Measurements from ENCODE around the gene PLCB1.

DNA sequence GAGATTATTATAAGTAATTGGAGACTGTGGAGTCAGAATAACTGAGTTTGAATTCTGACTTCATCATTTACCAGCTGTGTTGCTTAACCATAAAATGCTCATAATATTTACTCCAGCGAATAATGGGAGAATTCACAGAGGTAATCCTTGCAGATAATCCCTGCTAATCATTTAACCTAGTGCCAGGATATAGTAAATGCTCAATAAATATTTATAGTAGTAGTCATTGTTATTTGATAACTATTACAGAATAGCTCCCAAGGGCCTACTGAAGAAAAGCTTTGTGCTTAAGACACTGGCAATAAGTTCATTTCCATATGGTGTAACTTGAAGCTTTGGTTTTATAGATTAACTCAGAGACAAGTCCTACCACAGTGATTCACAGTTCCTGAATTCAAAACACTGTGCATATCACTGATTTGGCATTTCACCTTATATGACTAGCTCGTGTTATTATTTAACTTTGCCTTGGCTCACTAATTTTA is 728.0 kb downstream of the PLCB1 start:
- TF ChIP-seq, protein P1, sequence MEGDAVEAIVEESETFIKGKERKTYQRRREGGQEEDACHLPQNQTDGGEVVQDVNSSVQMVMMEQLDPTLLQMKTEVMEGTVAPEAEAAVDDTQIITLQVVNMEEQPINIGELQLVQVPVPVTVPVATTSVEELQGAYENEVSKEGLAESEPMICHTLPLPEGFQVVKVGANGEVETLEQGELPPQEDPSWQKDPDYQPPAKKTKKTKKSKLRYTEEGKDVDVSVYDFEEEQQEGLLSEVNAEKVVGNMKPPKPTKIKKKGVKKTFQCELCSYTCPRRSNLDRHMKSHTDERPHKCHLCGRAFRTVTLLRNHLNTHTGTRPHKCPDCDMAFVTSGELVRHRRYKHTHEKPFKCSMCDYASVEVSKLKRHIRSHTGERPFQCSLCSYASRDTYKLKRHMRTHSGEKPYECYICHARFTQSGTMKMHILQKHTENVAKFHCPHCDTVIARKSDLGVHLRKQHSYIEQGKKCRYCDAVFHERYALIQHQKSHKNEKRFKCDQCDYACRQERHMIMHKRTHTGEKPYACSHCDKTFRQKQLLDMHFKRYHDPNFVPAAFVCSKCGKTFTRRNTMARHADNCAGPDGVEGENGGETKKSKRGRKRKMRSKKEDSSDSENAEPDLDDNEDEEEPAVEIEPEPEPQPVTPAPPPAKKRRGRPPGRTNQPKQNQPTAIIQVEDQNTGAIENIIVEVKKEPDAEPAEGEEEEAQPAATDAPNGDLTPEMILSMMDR (IDR thresholded peaks at IDR 0.05; ENCODE audit: insufficient read depth, low read depth, low read length), result no peak
- TF ChIP-seq EZH2 (IDR thresholded peaks at IDR 0.05; ENCODE audit: insufficient read depth, low read length), result no peak

Data from astrocyte (in vitro differentiated cells and primary cell).